HepG2 (cell line): ENCODE measurements around the gene FOXG1. TPM values are rescaled to one million over a fixed set of nuclear protein-coding genes. Genes with fewer than 3 reads are reported as not detected.

Source experiments
- HIVEP1 ChIP-seq: sonication (generic); formaldehyde crosslinking; IDR thresholded peaks from 2 replicates; pipeline ENCODE4 v1.4.0; 2020; ENCODE audit warnings: mild to moderate bottlenecking, missing genetic modification reagents
- MLX ChIP-seq: IDR thresholded peaks from 2 replicates; pipeline ENCODE4 v1.6.1; 2016
- PPARG ChIP-seq: conservative IDR thresholded peaks from 2 replicates; pipeline ENCODE4 v1.6.1; 2016; ENCODE audit warnings: missing biosample characterization, missing genetic modification reagents
- XRCC5 ChIP-seq: fragments of 200-400 bp; formaldehyde crosslinking; optimal IDR thresholded peaks from 2 replicates; pipeline ENCODE3; 2017; ENCODE audit warnings: mild to moderate bottlenecking, low read length
- ZNF232 ChIP-seq: sonication (generic); formaldehyde crosslinking; IDR thresholded peaks from 2 replicates; pipeline ENCODE4 v1.4.0; 2020; ENCODE audit warnings: missing genetic modification reagents, borderline replicate concordance
- ZNF335 ChIP-seq: sonication (generic); formaldehyde crosslinking; IDR thresholded peaks from 2 replicates; pipeline ENCODE4 v1.4.0; 2020; ENCODE audit warnings: missing genetic modification reagents
- ZNF615 ChIP-seq: sonication (generic); formaldehyde crosslinking; IDR thresholded peaks from 2 replicates; pipeline ENCODE4 v1.5.0; 2020; ENCODE audit warnings: mild to moderate bottlenecking, missing genetic modification reagents, borderline replicate concordance
- polyA plus RNA-seq, 8 experiments: library from polyadenylated mRNA; depleted of rRNA in 3 of 8; stranded (reverse) in 7 of 8; unstranded in 1 of 8; fragments of >200 nt; fragmentation: Illumina TruSeq in 4 of 8; extraction: Trizol in 4 of 8; gene quantifications; 2 replicates each; pipeline versions ENCODE4 v1.2.1 to v1.2.3, GENCODE V29; 2011 to 2016; ENCODE audit warnings: low read depth in 4 of 8, missing spikeins in 1 of 8, mixed read lengths in 1 of 8; ENCODE audit not compliant: insufficient read depth in 1 of 8
- total RNA-seq, 5 experiments: library from RNA; depleted of rRNA; stranded (reverse); fragments of >200 nt; fragmentation: Illumina TruSeq; extraction: Trizol; gene quantifications; 2 replicates each; pipeline ENCODE4 v1.2.3, GENCODE V29; 2016; ENCODE audit warnings: low read depth in 1 of 5
- TF ChIP-seq, protein P1 (sequence below): sonication (generic); formaldehyde crosslinking; IDR thresholded peaks from 2 replicates; pipeline ENCODE4 v1.5.1; 2020; ENCODE audit warnings: mild to moderate bottlenecking, missing genetic modification reagents, moderate library complexity
- TF ChIP-seq, protein P2 (sequence below): sonication (generic); formaldehyde crosslinking; IDR thresholded peaks from 2 replicates; pipeline ENCODE4 v1.4.0; 2020; ENCODE audit warnings: mild to moderate bottlenecking, missing genetic modification reagents

Gene FOXG1
- total and polyA plus RNA-seq, 2 of the 13 experiments (the other 11 are each of a cell fraction or from before 2014, with no cell fraction given) = not detected

DNA sequence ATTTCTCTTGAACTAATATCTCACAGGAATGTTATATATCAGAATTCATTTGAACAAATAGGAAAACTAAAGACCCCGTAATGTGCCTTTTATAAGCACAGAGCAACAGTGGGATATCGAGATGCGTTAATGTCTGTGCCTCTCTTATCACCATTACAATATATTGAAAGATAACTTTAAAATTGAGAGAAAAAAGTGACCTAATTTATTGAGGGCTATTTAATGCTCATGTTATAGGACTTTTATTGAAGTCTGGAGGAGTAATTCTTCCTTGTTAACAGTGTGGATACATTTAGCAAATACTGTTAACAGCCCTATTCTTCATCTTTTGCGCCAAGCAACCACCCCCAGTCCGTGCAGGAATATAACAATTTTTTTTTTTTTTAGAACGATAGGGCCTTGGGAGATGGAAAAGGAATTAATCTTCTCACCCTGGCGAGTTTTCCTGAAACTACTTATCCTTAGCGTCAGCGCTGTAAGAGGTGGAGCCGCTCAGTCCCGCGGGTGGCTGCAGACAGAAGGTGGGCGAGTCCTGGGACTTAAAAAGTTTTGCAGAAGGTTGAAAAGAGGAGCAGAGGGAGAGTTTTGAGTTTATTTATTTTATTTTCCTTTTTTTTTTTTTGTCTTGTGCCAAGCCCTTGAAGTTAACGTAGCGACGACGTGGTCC, 11.0 kb downstream of the FOXG1 start (continued):
- TF ChIP-seq MLX (CRISPR knock-in tag) (no peak), PPARG (no peak), ZNF232 (CRISPR knock-in tag) (no peak), HIVEP1 (CRISPR knock-in tag) (no peak), ZNF335 (CRISPR knock-in tag) (no peak), ZNF615 (CRISPR knock-in tag) (no peak), XRCC5 (no peak)
- TF ChIP-seq, protein P1, sequence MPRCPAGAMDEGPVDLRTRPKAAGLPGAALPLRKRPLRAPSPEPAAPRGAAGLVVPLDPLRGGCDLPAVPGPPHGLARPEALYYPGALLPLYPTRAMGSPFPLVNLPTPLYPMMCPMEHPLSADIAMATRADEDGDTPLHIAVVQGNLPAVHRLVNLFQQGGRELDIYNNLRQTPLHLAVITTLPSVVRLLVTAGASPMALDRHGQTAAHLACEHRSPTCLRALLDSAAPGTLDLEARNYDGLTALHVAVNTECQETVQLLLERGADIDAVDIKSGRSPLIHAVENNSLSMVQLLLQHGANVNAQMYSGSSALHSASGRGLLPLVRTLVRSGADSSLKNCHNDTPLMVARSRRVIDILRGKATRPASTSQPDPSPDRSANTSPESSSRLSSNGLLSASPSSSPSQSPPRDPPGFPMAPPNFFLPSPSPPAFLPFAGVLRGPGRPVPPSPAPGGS (CRISPR knock-in tag) = no peak
- TF ChIP-seq, protein P2, sequence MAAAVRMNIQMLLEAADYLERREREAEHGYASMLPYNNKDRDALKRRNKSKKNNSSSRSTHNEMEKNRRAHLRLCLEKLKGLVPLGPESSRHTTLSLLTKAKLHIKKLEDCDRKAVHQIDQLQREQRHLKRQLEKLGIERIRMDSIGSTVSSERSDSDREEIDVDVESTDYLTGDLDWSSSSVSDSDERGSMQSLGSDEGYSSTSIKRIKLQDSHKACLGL (CRISPR knock-in tag) = no peak
